ENCODE results near the gene DOK6.

Gene DOK6

DNA sequence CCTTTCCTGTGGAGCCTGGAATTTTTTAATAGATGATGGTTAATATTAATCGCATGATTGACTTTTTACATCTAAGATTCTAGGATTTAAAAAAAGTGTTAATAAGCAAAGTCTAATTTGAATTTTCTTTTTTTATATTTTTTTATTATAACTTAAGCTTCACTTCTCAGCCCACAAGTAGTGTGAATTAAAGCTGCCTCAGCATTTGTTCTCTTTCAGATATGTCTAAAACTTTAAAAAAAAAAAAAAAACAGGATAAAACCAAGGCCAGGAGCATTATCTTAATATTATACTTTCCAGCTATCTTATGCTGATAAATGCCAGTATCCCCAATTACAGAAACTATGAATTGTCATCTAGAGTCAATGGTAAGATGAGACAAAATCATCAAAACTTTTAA, 437.3 kb downstream of the DOK6 start:
- TF ChIP-seq, protein P1, sequence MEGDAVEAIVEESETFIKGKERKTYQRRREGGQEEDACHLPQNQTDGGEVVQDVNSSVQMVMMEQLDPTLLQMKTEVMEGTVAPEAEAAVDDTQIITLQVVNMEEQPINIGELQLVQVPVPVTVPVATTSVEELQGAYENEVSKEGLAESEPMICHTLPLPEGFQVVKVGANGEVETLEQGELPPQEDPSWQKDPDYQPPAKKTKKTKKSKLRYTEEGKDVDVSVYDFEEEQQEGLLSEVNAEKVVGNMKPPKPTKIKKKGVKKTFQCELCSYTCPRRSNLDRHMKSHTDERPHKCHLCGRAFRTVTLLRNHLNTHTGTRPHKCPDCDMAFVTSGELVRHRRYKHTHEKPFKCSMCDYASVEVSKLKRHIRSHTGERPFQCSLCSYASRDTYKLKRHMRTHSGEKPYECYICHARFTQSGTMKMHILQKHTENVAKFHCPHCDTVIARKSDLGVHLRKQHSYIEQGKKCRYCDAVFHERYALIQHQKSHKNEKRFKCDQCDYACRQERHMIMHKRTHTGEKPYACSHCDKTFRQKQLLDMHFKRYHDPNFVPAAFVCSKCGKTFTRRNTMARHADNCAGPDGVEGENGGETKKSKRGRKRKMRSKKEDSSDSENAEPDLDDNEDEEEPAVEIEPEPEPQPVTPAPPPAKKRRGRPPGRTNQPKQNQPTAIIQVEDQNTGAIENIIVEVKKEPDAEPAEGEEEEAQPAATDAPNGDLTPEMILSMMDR (conservative IDR thresholded peaks at IDR 0.05; ENCODE audit: low read depth, low read length): no peak
- no peak for DNase-seq (ENCODE audit: low read depth)
- no peak overlapping the region for H3K4me3 ChIP-seq (ENCODE audit: low read length)

DNA sequence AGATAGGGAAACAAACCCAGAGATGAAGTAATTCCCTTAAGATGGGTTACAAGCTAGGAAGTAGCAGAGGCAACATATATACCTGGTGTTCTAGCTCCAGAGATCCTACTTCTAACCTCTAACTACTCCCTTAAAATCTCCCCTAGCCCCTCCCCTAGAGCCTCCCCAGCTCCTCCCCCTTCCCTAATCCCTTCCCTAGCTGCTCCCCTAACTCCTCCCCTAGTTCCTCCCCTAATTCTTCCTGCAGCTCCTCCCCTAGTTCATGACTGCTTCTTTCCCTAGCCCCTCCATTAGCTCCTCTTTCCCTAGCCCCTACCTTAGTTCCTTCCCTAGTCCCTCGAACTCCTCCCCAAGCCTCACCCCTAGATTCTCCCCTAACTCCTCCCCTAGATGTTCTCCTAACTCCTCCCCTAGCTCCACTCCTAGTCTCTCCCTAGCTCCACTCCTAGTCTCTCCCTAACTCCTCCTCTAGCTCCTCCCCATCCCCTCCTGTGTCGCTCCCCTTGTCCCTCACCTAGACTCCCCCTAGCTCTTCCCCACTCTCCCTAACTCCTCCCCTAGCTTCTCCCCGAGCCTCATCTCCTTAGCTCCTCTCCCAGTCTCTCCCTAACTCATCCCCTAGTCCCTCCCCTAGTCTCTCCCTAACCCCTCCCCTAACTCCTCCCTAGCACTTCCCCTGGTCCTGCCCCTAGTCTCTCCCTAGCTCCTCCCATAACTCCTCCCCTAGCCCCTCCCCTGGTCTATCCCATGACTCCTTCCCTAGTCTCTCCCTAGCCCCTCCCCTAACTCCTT, 438.1 kb downstream of the DOK6 start:
- H3K4me3 ChIP-seq (ENCODE audit: low read length): no peak overlapping the region
- TF ChIP-seq, protein P1 (conservative IDR thresholded peaks at IDR 0.05; ENCODE audit: low read depth, low read length): no peak
- DNase-seq (ENCODE audit: low read depth): no peak

DNA sequence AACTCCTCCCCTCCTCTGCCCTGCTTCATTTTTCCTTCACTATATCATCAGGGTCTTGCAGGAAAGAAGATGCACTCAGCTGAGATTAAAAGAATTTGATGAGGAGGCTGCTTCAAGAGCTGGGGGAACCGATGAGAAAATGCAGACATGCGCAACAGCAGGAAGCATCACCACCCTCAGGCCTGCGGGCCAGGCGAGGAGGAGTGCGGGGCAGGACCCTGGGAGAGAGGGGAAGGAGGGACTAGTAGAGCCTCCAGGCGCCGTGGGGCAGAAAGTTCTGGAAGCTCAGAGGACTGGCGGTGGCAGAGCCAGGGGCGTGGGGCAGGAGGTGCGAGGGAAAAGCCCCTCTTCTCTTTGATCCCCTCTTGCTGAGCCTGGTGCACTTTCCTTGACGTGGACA, 438.8 kb downstream of the DOK6 start:
- TF ChIP-seq, protein P1 (conservative IDR thresholded peaks at IDR 0.05; ENCODE audit: low read depth, low read length): no peak
- no peak for DNase-seq (ENCODE audit: low read depth)

DNA sequence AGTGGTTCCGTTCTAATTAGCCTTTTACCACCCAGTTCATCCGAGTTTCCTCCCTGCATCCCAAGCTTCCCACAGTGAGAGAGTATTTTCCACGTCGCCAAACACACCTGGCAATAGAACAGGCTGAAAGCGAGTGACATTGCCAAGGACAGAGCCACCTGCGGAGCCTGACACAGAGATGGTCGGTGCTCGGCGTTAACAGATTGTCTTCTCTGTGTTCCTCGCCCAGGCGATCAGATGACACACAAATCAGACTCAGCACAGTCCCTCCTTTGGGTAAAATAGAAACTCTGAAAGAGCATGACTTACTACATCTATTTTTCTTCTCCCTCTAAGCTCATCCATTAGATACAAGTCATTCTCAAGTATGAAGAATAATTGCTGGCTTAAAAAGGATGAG, 439.3 kb downstream of the DOK6 start:
- H3K4me3 ChIP-seq (ENCODE audit: low read length): no peak overlapping the region
- TF ChIP-seq, protein P1 (conservative IDR thresholded peaks at IDR 0.05; ENCODE audit: low read depth, low read length): no peak
- DNase-seq (ENCODE audit: low read depth): no peak

More for the DNA sequence above, 438.8 kb downstream of the DOK6 start:
- H3K4me3 ChIP-seq (ENCODE audit: low read length): no peak overlapping the region

DNA sequence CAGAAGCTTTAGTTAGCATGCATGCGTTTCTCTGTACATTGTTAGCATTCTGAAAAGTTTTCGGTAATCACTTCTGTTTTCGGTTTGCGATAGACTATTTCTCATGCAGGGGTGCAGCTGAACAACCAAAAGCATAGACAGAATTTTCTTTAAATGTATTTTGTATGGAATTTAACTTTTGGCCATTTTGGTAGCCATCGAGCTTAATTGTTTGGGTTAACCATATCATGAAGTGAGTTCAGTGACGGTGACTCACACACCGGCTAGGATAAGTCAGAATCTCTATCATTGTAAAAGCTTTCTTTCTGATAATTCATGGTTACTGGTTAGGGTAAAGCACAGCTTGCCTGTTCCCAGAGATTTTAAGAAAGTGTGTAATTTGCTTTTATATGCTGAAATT, 439.8 kb downstream of the DOK6 start:
- no peak overlapping the region for H3K4me3 ChIP-seq (ENCODE audit: low read length)

DNA sequence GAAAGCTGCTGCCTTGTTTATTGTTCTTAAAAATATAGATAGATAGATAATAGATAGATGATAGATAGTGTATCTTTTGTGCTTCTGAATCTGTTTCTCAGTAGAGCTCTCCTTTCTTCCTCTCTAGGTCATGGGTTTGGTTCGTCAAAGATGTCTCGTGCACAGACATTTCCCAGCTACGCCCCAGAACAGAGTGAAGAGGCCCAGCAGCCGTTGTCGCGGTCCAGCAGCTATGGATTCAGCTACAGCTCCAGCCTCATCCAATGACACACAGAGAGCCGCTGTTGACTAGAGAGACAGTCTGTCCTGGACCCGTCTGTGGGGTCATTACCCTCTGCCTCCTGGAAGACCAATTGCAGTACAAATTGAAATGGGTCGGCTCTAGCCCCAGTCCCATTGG, 440.4 kb downstream of the DOK6 start:
- TF ChIP-seq, protein P1 (conservative IDR thresholded peaks at IDR 0.05; ENCODE audit: low read depth, low read length): no peak
- no peak for DNase-seq (ENCODE audit: low read depth)
- no peak overlapping the region for H3K4me3 ChIP-seq (ENCODE audit: low read length)

More for the DNA sequence above, 439.8 kb downstream of the DOK6 start:
- TF ChIP-seq, protein P1 (conservative IDR thresholded peaks at IDR 0.05; ENCODE audit: low read depth, low read length): no peak
- DNase-seq (ENCODE audit: low read depth): no peak

GRCh38 chr18:69843015-69843414, 442.3 kb downstream of the DOK6 start:
- H3K4me3 ChIP-seq (ENCODE audit: low read length): no peak overlapping the region
- TF ChIP-seq, protein P1 (conservative IDR thresholded peaks at IDR 0.05; ENCODE audit: low read depth, low read length): no peak
- DNase-seq (ENCODE audit: low read depth): no peak

All from retinal pigment epithelial cell (primary cell).